Erythroblast (primary cell): ENCODE results near the gene POLD1.

Experiments
- DNase-seq, 2 experiments: peaks; one replicate each; lab custom pipeline; 2025; lab: John Stamatoyannopoulos, UW
- GATA1 ChIP-seq: IDR thresholded peaks from 2 replicates; pipeline ENCODE4 v1.6.1; 2011; ENCODE audit warnings: low read depth, mild to moderate bottlenecking, control low read depth, low read length, moderate library complexity
- POLR2A ChIP-seq: IDR thresholded peaks from 2 replicates; pipeline ENCODE4 v1.6.1; 2011; ENCODE audit warnings: mild to moderate bottlenecking, low read length

POLD1 gene

GRCh38 chr19:50413531-50413930 lies 29.4 kb downstream of the POLD1 start:
- DNase-seq = no peak
- no peak for TF ChIP-seq GATA1
- no peak for TF ChIP-seq POLR2A

- TF ChIP-seq POLR2A (no peak), GATA1 (no peak)
- DNase-seq = peak; percentile 86 to 90
Observed at GRCh38 chr19:50414864-50415660, 30.9 kb downstream of the POLD1 start.

DNA sequence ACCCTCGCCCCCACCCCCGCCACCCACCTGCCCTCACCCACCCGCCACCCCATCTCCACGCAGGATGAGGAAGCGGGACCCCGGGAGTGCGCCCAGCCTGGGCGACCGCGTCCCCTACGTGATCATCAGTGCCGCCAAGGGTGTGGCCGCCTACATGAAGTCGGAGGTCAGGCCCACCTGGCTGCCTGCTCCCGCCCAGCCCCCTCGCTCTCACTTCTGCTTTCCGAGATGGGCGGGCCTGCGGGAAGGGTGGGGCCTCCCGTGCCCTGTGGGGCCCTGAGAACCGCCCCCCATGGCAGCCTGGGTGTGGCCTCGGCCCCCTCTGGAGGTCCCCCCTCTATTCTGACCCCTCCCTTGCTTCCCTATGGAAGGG lies 31.5 kb downstream of the POLD1 start:
- peak; percentile 48 to 56 for DNase-seq

GRCh38 chr19:50416034-50416977 lies 32.2 kb downstream of the POLD1 start:
- TF ChIP-seq POLR2A (no peak), GATA1 (no peak)
- no peak for DNase-seq

More for the DNA sequence above, 31.5 kb downstream of the POLD1 start:
- TF ChIP-seq GATA1 (no peak), POLR2A (no peak)

GRCh38 chr19:50417111-50418081 lies 33.2 kb downstream of the POLD1 start:
- TF ChIP-seq POLR2A = no peak
- no peak for TF ChIP-seq GATA1
- no peak for DNase-seq

DNA sequence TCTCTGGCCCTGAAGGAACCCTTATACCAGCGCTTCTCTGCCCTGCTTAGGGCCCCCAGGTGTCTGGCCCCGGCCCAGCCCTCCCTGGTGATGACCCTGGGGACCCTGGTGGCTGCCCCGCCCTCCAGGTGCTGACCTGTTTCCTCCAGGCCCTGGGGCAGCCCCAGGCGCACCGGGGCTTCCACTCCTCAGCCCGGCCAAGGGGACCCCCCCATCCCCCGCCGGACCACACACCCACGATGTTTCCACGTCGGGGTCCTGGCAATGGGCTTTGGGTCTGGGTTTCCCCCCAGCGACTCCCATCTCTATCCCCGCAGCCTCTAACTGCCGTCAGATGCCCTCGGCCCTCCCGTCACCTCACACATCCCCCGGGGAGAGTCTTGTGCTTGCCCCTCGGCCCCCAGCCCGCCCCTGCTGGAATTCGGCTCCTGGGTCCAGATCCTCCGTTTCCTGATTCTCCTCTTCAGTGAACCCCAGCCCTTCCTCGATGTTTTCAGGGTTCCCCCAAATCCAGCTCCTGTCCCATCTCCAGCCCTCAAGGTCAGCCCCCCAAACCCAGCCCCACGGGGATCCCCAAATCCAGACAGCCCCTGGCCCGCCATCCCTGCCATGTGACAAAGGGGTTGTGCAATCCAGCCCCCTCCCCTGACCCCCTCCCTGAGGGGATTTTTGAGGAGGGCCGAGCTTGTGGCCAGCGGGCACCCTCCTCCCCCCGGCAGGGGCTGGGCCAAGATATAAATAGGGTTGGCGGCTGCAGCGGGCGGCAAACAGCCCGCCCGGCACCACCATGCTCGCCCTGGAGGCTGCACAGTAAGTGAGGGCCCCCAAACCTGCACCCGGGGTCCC lies 34.3 kb downstream of the POLD1 start, which contains the start of gene SPIB:
TSS of gene SPIB (plus strand) at position 763 of the 846 bp plus-strand sequence. CDS start at position 788, 25 bp downstream.
- no peak for TF ChIP-seq POLR2A
- TF ChIP-seq GATA1 = no peak
- no peak for DNase-seq

DNA sequence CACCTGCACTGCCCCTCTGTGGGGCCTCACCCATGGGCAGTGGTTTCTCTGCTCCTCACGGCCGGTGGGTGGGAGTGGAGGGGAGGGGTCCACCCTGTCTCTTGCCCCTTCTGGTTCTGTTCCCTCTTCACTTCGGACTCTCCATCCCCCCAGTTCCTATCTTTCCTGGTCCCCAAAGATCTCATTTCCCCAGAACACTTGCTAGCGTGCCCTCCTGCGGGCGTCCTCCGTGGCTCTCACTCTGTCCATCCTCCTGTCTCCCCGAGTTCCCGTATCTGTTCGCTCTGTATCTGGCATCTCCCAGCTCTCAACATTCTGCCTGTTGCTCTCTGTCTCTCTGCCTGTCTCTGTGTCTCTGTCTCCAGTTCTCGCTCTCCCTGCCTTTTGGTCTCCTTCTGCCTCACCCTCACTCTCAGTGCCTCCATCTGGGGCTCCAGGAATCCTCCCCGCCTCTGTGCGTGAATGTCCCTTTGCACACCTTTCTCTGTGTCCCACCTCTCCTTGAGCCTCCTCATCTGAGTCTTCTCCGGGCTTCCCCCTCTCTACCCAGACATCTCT lies 35.0 kb downstream of the POLD1 start:
- no peak for DNase-seq
- TF ChIP-seq GATA1 = no peak
- TF ChIP-seq POLR2A = no peak

- DNase-seq = no peak
Observed at GRCh38 chr19:50419580-50420035, 35.5 kb downstream of the POLD1 start.

GRCh38 chr19:50420127-50420526 lies 36.0 kb downstream of the POLD1 start:
- TF ChIP-seq GATA1 (no peak), POLR2A (no peak)
- DNase-seq = no peak

More at GRCh38 chr19:50419580-50420035, 35.5 kb downstream of the POLD1 start:
- TF ChIP-seq GATA1 (no peak), POLR2A (no peak)

GRCh38 chr19:50420808-50421207 lies 36.7 kb downstream of the POLD1 start:
- TF ChIP-seq POLR2A = no peak
- TF ChIP-seq GATA1 = no peak
- DNase-seq = no peak

DNA sequence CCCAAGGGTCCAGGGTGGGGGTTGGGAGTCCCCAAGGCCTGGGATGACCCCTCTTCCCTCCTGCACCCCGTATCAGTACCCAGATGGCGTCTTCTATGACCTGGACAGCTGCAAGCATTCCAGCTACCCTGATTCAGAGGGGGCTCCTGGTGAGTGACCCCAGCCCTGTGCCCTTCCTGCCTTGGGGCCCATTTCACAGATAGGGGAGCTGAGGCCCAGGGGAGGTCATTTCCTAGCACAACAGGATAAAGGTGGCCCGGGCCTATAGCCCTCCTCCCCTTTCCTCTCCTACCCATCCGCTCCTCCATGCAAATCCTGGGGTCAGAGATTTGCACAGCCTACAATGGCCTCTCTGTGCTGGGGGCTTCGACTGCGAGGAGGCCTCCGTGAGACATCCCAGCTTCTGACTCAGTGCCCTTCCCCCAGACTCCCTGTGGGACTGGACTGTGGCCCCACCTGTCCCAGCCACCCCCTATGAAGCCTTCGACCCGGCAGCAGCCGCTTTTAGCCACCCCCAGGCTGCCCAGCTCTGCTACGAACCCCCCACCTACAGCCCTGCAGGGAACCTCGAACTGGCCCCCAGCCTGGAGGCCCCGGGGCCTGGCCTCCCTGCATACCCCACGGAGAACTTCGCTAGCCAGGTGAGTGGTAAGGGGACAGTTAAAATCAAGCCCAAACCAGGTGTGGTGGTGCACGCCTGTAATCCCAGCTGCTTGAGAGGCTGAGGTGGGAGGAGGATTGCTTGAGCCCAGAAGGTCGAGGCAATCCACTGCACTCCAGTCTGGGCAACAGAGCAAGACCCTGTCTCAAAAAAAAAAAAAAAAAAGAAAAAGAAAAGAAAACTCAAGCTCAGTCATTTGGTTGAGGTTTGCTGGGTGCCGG lies 38.5 kb downstream of the POLD1 start:
- DNase-seq = no peak
- TF ChIP-seq GATA1 = no peak
- TF ChIP-seq POLR2A = no peak
